Activated gamma-delta T cell treated with anti-CD3 and anti-CD28 coated beads, Interleukin-2, amount 50 U/mL, for 16 hours (primary cell): Measurements from ENCODE around the gene BTBD2.

Source experiments
- DNase-seq: peaks from one replicate; pipeline ENCODE4 v3.0.0-alpha.2; 2020; ENCODE audit warnings: low read depth

The BTBD2 gene

DNA sequence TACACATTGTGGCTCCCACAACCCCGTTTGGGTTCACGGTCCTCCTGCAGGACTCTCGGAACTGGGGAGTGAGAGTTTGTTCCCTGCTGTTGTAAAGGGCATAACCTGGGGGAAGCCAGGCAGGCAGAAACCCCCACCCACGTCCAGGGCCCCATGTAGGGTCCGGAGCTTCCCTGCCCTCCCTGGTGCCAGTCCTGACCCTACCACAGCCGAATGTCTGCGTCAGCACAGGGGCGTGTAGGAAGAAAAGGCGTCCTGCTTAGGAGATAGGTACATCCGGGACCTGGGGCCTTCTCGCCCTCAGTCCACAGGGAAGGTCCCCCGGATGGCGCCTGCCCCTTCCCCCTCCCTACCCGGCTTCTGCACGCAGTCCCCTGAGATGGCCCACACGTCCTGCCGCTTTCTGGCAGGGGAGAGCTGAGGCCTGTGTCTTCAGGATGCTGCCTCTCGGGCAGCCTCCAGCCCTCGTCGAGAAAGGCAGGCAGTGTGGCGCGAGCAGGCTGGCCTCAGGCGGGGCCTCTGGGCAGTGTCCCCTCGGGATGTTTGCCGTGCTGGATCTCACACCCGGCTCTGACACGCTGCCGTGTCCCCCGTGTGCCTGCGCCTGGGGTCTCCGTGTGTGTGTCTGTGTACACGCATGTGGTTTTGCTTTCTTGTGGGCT lies 55.5 kb downstream of the BTBD2 start:
- no peak for DNase-seq

DNA sequence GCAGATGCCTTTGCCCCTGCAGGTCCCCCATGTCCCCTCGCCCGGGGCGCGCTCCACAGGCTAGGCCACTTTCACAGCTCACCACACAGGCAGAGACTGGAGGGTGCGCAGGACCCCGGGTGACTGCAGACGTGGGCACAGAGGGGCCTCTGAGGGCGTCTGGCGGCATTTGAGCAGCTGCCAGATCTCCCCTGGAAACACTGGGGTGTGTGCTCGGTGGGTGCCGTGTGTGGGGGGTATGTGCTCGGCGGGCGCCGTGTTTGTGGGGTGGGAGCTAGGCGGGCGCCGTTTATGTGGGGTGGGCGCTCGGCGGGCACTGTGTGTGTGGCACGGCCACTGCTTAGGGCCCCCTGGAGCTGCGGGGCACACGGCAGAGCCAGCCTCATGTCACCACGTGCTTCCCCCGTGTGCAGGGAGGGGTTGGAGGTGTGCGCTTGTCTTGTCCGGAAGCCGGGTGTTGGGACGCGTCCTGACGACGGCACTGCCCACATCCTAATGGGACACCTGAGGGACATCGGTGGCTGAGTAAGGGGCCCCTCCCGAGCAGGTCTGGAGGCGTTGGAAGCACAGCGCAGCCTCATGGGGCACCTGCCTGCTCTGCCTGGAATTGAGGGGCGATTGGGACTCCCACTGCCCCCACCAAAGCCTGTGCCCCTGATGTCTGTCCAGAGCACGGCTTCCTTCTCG lies 57.8 kb downstream of the BTBD2 start:
- no peak for DNase-seq

DNA sequence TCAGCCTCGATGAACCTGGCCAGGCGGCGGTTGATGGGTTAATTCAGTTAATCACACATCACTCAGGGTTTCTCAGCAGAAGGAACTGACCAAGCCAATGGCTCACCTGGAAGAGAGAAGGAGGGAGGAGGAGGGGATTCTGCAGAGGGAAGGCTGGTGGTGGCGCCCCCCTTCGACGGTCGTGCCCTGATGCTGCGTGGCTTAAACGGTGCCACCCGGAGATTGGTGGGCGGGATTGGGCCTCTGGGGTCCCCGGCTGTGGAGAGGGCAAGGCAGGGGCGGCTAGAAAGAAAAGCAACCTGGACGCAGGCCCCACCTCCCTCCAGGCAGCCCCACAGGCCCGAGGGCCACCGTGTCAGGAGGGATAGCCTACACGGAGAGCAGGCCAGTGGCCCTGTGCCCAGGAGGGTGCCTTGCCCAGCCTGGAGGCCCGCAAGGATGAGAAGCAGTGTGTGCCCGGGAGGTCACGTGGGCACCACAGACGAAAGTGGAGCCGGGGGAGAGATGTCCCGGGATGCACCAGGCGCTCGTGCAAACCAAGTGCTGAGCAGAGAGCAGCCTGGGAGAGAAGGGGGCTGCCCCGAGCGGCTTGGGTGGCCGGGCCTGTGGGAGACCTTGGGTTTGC lies 58.5 kb downstream of the BTBD2 start:
- no peak for DNase-seq

DNA sequence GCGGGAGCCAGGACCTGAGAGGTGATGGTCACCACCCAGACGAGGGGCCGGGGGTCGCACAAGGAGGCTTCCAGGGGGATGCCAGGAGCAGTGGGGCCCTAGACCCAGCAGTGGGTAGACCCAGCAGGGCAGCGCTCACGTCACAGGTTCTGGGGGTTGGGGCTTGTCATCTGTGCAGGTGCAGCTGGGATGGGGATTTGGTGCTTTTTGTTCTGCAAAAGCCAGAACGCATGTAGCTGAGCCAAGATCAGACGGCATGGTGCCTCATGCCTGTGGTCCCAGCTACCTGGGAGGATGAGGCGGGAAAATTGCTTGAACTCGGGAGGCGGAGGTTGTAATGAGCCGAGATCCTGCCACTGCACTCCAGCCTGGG lies 59.4 kb downstream of the BTBD2 start:
- DNase-seq = no peak

DNA sequence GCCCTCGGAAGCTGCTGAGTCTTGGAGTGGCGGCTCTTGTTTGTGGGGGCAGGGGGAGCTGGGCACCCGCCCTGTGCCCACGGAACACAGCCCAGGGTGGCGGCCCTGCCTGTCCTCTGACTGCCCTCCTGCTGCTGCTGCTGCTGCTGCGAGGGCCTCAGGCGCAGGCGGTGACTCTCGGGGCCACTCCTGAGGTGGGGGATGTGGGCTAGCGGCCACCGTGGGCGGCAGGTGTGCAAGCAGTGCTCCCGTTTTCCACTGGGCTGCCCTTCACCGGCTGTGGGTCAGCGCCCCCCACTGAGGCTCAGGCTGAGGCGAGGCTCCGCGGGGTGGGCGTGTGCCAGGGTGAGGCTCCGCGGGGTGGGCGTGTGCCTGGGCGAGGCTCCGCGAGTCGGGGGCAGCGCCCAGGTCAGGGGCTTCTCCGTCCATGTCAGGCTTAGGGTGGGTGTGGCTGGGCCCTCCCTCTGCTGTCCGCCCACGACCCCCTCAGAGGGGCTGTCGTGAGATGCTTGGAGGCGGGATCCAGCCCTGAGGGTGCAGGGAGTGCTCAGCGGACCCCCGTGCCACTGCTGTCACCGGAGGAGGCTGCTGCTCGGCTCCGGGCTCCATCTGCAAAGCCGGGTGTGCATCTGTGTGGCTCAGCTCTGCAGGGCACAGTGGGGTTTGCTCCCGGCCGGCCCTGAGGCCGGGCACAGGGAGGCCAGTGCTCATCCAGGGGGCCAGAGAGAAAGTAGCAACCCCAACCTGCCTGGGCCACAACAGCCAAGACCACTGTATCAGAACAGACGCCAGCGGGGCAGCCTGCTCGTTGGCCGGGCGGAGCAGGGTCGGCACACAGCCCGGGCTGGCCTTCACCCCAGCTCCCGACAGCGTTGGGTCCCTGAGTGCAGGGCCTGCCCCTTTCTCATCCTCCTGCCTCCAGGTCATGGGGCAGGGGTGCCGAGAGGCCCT lies 60.1 kb downstream of the BTBD2 start:
- DNase-seq = no peak

DNA sequence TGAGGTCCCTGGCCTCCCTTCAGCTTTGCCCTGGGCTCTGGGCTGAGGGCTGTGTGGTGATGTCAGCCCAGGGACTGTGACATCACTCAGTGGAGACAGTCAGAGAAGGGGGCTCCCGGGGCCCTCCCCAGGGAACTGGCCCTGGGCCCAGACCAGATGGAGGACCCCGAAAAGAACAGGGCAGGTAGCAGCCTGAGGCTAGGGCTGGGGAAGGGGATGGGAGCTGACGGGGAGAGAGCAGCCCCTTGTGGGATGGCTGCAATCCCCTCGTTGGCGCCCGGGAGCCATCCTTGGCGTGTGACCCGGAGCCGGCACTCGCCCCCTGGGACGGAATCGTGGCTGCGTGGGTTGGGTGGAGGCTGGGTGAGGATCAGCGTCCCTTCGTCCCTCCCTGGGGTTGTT lies 61.0 kb downstream of the BTBD2 start:
- DNase-seq = no peak

DNA sequence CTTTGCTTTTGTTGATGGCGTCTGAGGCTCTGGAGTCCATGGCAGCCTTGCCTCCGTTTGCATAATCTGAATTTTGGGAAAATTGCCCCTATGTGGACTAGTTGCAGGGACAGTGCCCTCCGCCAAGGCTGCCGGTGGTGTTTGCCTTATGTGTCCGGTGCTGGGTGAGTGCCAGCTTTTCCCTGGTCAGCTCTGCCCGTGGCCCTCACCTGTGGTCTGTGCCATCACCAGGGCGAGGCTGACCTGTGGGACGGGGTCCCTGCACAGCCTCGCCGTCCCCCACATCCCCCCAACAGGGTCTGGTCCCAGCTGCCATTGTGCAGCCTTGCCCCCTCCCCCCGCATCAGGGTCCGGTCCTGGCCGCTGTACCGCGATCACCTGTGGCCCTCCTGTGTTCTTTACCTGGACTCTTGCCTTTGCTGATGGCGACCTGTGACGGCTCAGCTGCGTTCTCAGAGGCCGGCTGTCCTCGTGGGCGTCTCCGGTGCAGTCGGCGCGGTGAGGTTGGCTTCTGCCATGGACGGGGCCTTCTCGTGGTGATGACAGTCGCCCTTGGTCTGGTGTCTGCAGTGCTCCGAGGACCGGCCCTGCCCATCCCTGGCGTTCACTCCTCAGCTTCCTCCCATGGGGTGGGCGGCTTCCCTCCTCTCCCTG lies 61.9 kb downstream of the BTBD2 start:
- no peak for DNase-seq

DNA sequence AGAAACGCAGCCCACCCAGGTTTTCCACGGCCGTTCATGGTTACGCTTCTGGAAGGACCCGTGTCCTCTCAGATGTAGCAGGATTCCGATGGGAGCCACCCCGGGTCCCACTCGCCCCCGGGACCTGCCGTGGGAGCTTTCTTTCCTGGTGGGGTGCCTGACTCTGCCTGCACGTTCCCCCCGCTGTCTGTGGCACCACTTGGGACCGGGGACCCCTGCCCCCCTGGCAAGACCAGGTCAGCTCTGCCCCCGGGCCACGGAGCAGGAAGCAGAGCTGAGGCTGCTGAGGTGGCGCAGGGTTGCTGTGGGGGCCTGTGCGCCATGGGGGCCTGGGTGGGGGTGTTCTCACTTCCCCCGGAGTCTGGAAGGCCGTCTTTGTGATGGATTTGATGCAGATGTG lies 62.5 kb downstream of the BTBD2 start:
- DNase-seq = no peak

DNA sequence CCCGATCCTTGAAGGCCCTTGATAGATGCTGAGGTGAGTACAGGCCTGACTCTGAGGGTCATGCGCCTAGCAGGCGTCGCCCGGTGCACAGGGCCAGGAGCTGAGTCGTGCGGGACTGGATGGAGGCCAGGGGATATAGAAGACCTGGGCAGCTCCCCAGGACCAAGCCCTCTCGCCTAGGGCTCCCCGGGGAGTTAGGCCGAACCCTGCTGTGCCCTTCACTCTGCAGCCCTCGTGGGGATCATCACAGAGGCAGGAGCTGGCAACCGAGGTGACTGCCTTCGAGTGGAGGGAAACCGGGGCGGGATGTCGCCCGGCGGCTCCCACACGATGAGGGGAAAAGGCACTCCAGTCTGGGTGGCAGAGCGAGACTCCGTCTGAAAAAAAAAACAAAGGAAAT lies 62.9 kb downstream of the BTBD2 start:
- DNase-seq = no peak

DNA sequence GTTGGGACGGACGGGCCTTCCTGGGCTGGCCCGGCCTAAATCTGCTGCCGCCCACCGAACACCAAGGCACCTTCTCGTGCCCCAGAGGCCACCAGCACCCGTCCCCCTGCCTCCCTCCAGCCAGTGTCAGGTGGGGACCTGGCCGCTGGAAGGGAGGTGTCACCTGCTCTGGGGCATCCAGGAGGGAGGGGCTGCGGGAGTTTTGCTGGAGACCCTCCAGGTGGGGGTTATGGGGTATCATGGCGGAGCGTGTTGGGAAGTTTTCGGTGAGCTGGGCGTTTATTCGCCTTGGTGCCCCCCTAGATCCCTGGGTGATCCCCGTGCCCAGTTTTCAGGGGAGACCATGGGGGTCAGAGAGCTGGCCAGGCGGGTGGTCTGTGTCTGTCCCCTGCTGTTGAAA lies 64.9 kb downstream of the BTBD2 start:
- DNase-seq = no peak

DNA sequence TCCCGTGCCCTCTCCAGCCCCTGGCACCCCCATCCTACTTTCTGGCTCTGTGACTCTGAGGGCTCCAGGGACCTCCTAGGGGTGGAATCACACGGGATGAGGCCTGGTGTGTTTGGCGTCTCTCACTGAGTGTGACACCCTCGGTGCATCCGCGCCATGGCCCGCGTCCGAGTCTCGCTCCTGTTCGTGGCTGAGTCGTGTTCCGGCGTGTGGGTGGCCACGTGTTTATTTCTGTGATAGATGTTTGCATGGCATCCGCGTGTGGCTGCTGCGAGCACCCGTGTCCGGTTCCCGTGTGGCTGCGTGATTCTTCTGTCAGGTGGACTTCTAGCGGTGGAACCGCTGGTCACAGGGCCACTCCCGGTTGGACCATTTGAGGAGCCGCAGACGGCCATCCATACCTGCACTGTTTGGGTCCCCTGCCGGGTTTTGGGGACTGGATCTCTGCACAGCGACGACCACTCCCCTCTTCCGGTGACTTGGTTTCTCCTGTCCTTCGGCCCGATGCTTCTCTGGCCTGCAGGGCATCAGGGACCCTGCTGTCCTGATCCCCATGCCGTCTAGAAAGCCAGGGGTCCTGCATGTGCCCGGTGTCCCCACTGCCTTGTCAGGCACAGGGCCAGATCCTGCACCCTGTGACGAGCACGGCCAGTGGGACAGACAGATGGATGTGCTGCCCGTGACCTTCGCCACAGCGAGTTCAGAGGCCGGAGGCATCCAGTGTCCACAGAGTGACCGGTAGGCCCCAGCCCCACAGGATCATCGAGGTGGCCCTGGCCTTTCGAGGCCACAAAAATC lies 66.0 kb downstream of the BTBD2 start:
- DNase-seq = no peak

DNA sequence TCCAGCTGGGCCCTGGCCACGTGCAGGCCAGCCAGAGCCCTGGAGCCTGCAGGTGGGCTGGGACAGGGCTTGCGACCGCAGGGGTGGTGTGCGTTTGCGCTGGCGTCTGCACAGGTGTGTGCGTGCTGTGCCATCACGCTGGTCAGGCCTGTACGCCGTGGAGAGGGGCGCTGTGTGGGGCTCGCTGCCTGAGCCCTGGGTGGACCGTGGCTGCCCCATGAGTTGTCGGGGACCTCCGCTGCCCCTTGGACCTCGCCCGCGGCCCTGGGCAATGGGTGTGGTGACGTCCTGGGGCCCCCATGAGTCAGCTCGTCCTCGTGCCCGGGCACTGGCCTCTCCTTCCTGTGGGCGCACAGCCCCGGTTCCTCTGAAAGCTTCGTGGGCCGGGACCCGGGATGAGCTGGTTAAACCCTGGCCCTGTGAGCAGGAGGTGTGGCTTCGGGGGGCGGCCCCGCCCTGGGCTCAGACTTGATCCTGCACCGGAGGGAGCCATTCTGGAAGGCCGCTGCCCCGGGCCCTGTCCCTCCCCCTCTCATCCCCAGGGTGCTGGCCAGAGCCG lies 67.8 kb downstream of the BTBD2 start:
- no peak for DNase-seq

DNA sequence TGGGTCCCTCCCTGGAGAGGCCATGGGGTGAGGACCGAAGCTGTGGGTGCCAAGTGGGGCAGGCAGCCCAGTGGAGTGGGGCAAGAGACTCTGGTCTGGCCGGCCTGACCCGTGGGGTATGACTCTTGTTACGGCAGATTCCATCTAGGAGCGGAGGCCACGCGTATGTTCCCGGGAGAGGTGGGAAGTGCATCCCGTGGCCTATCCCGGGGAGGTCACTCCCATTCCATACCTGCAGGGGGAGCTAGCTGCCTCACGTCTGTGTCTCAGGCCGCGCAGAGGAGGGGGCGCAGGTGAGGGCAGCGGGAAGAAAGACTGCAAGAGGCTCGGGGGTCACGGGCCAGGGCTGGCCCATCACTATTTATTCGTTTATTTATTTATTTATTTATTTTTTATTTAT lies 69.6 kb downstream of the BTBD2 start:
- DNase-seq = no peak

DNA sequence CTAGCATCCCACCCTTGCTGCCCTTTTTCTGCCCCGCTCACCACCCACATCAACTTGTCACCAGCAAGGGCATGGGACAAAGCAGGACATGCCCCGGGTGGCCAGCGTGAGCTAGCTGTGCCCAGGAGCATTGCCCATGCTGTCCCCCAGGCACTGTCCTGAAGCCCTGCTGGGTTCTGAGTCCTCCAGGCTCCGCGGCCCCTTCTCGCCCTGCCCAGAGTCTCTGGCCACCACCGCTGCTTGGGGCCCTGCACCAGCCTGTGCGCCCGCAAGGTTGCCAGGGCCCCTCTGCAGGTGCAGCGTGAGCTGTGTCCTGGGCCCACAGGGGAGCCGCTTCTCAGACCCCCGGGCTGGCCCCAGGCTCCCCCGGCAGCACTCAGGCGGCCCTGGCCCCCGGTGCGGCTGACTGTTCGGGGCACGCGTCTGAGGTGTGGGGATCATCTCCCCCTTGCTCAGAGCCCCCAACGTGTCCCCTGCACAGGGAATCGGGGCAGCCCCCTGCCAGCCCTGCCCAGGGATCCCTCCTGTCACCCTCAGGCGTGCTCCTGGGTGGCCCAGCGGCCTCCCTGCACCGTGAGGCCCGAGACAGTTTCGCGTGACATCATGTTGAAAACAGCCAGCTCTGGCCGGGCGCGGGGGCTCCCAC lies 70.5 kb downstream of the BTBD2 start:
- no peak for DNase-seq

DNA sequence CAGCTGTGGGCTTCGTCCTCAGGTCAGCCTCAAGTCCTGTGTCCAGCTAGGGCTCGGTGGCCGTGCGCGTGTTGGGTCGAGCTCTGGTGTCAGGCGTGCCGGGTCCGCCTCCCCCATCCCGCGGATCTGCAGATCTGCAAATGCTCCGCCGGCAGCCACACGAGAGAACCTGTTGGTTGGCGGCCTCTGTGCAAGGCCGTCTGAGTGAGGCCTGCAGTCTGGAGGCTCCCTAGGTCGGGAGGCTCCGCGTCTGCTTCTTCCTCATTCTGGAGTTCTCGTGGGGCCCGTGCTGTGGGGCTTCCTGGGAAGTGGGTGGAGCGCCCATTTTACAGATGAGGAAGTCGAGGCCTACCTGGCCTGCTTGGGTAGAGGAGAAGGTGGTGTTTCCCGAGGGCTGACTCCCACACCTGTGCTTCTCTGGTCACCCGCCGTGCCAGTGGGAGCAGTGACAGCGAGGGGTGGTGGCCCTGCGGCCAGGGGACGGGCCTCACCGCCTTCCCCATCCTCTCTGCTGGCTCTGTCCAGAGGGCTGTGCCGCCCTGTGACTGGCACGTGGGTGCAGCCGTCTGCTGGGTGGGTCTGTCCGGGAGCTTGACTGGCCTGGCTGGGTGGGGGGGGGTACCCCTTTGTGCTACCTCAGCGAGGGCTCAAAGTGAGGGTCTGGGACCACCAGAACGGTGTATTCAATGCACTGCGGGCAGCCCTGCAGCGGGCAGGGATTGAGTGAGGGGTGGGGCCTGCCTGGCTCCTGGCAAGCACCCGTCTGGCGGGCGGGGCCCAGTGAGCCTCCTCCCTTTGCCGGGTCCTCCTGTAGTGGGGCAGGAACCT lies 71.2 kb downstream of the BTBD2 start:
- DNase-seq = no peak

DNA sequence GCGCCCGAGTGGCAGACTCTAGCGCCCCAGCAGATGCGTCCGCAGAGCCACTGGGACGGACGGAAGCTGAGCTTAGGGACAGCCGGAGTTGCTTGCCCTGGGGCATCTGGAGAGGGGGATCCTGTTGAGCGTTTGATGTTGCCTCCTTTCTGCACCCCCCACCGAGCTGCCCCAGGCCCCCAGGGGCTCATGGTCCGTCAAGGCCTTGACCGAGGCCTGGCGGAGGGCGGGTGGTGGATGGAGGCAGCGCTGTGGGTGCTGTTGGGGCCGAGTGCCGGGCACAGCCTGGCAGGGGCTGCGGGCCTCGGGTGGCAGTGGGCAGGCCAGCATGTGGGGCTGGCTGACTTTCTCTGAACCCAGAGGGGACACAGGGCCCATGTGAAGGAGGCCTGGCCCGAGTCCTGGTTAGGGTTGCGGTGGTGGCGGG lies 71.8 kb downstream of the BTBD2 start:
- DNase-seq = no peak

DNA sequence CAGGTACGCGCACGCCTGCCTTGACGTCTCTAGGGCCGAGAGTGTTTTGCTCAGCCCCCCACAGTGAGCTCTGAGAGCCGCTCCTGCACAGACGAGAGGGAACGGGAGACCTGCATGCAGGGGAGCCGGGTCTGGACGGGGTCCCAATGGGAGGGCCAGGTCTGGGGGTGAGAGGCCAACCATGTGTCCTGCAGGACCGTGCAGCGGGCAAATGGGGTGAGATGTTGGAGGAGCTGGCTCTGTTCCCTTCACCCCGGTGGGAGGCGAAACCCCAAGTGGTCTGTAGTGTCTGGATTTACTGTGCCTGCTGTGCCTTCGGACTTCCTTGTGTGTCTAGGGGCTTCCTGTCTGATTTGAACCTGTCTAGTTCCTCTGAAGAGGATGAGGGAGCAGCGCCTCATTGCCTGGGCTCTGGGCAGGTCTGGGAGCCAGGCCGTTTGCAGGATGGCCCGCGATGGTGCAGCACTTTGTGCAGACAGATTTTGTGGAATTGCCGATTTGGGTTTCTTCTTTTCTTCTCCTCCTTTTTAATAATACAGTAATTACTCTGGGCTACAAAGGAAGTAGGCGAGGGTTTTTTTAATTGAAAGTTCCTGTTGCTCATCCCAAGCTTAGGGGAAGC lies 72.5 kb downstream of the BTBD2 start:
- DNase-seq = no peak

DNA sequence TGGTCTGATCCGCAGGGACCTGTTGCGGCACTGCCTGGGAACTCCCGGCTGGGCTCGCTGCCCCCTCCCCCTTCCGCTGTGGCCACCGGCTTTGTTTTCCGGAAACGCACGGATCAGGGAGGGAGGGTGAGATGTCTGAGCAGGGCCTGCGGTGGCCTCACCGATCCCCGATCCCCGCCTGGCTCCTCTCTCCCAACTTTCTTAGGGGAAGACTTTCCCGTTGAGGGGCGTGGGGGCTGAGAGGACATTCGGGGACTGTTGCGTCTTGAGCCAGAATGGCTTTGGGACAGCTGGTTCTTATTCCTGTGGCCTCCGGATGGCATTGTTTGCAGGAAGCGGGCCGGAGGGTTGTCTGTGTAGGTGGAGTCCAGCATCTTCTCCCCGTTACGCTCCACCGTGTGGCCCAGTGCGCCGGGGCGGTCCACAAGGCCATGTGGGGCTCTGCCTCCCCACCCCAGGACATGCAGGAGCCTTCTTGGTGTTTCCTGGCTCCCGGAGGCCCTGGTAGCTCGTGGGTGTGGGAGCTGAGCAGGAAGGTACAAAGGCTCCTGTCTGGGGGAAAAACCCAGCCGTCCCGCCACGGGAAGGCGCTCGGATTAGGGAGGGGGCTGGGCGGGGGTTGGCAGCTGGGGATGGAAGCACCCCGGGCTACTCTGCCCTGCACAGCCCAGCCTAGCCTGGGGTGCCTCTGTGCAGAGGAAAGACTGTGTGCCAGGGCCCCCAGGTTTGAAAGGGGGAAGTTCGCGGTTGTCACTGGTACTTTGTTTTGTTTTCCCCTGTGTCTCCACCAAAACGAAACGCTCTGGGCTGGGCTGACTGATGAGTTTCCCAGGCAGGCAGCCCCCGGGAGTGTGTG lies 73.2 kb downstream of the BTBD2 start:
- peak; percentile 67 for DNase-seq
